Measurements from ENCODE around the gene RBM26. TPM values are rescaled to one million over a fixed set of nuclear protein-coding genes. Genes with fewer than 3 reads are reported as not detected.

The RBM26 gene
- polyA plus RNA-seq, 1 experiment: 29.1 TPM

- H3K27me3 ChIP-seq (ENCODE audit: control insufficient read depth, insufficient read depth, low read length): no peaks in the 10 kb centered on the region
- no peak for DNase-seq (ENCODE audit: low read depth, low spot score)
- TF ChIP-seq, protein P1, sequence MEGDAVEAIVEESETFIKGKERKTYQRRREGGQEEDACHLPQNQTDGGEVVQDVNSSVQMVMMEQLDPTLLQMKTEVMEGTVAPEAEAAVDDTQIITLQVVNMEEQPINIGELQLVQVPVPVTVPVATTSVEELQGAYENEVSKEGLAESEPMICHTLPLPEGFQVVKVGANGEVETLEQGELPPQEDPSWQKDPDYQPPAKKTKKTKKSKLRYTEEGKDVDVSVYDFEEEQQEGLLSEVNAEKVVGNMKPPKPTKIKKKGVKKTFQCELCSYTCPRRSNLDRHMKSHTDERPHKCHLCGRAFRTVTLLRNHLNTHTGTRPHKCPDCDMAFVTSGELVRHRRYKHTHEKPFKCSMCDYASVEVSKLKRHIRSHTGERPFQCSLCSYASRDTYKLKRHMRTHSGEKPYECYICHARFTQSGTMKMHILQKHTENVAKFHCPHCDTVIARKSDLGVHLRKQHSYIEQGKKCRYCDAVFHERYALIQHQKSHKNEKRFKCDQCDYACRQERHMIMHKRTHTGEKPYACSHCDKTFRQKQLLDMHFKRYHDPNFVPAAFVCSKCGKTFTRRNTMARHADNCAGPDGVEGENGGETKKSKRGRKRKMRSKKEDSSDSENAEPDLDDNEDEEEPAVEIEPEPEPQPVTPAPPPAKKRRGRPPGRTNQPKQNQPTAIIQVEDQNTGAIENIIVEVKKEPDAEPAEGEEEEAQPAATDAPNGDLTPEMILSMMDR (IDR thresholded peaks at IDR 0.05; ENCODE audit: low read depth, low read length): no peak
- ChIA-PET CTCF (no interaction called here), POLR2A (no interaction called here)
- H3K9me3 ChIP-seq (ENCODE audit: control insufficient read depth, insufficient read depth, low read length): no peaks in the 10 kb centered on the region
- no peak overlapping the region for H3K27ac ChIP-seq (ENCODE audit: low read depth, low read length)
- no peak overlapping the region for H3K4me3 ChIP-seq (ENCODE audit: low read depth, low read length)
Measured at GRCh38 chr13:79336966-79337365, 69.1 kb downstream of the RBM26 start.

- Histone ChIP-seq H3K9me3 (ENCODE audit: control insufficient read depth, insufficient read depth, low read length) (no peaks in the 10 kb centered on the region), H3K27ac (ENCODE audit: low read depth, low read length) (no peak overlapping the region), H3K27me3 (ENCODE audit: control insufficient read depth, insufficient read depth, low read length) (no peaks in the 10 kb centered on the region), H3K4me3 (ENCODE audit: low read depth, low read length) (no peak overlapping the region)
- POLR2A ChIA-PET: no interaction called here
- CTCF ChIA-PET: no interaction called here
- TF ChIP-seq, protein P1 (IDR thresholded peaks at IDR 0.05; ENCODE audit: low read depth, low read length): no peak
- DNase-seq (ENCODE audit: low read depth, low spot score): no peak
Measured at GRCh38 chr13:79328510-79328909, 77.5 kb downstream of the RBM26 start.

DNA sequence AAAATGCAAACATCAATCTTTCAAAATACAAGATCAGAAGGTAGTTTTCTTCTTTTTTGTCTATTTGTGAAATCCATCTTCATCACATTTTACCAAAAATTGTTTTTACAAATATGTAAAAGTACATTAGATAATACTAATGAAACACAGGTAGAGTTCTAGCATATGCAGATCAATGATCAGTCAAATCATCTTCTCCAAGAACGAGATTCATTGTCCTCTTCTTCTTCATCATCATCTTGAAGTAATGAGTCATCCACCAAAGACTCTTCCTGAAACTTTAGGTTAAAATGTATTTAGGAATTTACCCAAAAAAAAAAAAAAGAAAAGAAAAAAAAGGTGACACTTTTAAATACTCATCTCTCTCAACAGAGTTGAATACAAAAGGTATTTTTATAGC is 85.6 kb downstream of the RBM26 start:
- DNase-seq (ENCODE audit: low read depth, low spot score): no peak
- Histone ChIP-seq H3K9me3 (ENCODE audit: control insufficient read depth, insufficient read depth, low read length) (no peaks in the 10 kb centered on the region), H3K4me3 (ENCODE audit: low read depth, low read length) (no peak overlapping the region), H3K27ac (ENCODE audit: low read depth, low read length) (no peak overlapping the region), H3K27me3 (ENCODE audit: control insufficient read depth, insufficient read depth, low read length) (no peaks in the 10 kb centered on the region)
- TF ChIP-seq, protein P1 (IDR thresholded peaks at IDR 0.05; ENCODE audit: low read depth, low read length): no peak
- ChIA-PET POLR2A (no interaction called here), CTCF (no interaction called here)

GRCh38 chr13:79318664-79319063 is 87.4 kb downstream of the RBM26 start:
- POLR2A ChIA-PET: no interaction called here
- no peak overlapping the region for H3K4me3 ChIP-seq (ENCODE audit: low read depth, low read length)
- CTCF ChIA-PET: no interaction called here
- DNase-seq (ENCODE audit: low read depth, low spot score): no peak
- H3K9me3 ChIP-seq (ENCODE audit: control insufficient read depth, insufficient read depth, low read length): no peaks in the 10 kb centered on the region
- no peaks in the 10 kb centered on the region for H3K27me3 ChIP-seq (ENCODE audit: control insufficient read depth, insufficient read depth, low read length)
- TF ChIP-seq, protein P1 (IDR thresholded peaks at IDR 0.05; ENCODE audit: low read depth, low read length): no peak
- H3K27ac ChIP-seq (ENCODE audit: low read depth, low read length): no peak overlapping the region

DNA sequence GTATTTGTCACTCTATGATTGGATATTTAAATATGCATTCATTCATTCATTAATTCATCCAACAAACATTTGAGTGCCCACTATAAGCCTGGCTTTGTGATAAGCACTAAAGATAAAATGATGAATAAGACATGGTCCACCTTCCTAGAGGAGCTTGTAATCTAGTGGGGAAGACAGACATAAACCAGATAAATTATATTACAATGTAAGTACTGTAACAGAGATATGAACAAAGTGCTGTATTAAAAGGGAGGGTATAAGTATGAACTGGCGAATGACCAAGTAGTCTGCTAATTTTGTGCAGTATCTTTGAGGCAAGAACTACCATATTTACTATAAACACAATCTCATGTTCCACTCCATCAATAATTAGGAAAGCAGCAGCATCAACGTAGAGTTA is 88.2 kb downstream of the RBM26 start:
- CTCF ChIA-PET: no interaction called here
- Histone ChIP-seq H3K4me3 (ENCODE audit: low read depth, low read length) (no peak overlapping the region), H3K27me3 (ENCODE audit: control insufficient read depth, insufficient read depth, low read length) (no peaks in the 10 kb centered on the region)

More for the DNA sequence above, 88.2 kb downstream of the RBM26 start:
- DNase-seq (ENCODE audit: low read depth, low spot score): no peak
- H3K27ac ChIP-seq (ENCODE audit: low read depth, low read length): no peak overlapping the region
- H3K9me3 ChIP-seq (ENCODE audit: control insufficient read depth, insufficient read depth, low read length): no peaks in the 10 kb centered on the region
- POLR2A ChIA-PET: no interaction called here
- TF ChIP-seq, protein P1 (IDR thresholded peaks at IDR 0.05; ENCODE audit: low read depth, low read length): no peak

All from AG04450 (cell line).